HG03103 (cell line): ENCODE results near the gene DDX17.

Source experiments
- ATAC-seq: cut with Tn5 transposase; IDR thresholded peaks from one replicate; pipeline ENCODE4 v1.9.1; 2021; ENCODE audit warnings: low read depth; ENCODE audit not compliant: unreplicated experiment

Gene DDX17

DNA sequence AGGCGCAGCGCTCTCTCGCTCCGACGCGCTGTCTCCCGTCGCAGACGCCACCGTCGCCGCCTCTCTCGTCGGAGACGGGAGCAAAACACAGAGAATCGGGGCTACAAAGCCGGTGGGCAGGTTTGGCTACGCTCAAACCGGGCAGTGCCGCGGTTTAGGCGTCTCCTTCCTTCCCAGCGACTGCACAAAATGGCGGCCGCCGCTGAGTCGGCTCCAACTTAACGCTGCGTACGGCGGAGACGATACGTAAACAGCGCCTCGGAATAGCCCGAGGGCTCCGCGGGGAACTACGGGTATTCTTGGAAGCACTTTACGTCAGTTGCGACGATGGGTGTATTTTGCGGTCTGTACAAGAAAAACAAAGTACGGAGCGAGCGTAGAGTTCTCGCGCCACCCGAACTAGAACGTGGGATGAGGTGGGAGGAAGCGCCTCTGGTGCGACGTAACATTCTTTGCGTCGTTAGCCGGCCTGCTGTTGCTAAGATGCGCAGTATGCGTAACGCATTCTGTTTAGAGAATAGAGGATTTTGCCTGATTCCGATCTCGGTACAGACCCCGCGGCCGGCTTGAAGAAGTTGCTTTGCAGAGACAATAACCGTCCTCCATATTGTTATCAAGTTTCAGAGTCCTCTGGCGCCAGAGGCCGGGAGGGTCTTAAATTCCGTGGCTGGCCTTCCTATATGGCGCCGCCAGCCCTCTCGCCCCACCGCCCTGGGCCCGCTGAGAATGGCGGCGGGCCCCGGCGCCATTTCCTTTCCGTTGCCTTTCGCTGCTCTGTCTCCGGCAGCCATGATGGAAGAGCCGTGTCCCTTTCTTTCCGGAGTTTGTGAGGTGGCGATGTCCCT, at the start of gene DDX17:
Gene DDX17 (minus strand): TSS at position 194 of the 845 bp plus-strand sequence.
- peak; percentile 74 for ATAC-seq

DNA sequence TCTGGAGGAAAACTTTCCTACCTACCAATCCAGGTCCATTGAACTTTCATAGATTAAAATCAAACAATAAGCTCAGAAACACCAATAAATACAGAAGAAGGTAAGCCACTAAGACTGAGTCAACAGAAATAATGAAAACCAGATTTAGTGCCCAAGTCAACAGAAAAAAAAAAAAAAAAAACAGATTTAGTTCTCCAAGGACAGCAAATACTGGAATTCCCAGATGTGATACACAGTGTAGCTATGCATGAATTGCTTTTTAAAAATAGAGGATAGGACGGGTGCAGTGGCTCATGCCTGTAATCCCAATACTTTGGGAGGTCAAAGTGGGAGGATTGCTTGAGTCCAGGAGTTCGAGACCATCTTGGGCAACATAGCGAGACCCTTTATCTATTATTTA, 48.2 kb upstream of the DDX17 start:
- no peak for ATAC-seq

DNA sequence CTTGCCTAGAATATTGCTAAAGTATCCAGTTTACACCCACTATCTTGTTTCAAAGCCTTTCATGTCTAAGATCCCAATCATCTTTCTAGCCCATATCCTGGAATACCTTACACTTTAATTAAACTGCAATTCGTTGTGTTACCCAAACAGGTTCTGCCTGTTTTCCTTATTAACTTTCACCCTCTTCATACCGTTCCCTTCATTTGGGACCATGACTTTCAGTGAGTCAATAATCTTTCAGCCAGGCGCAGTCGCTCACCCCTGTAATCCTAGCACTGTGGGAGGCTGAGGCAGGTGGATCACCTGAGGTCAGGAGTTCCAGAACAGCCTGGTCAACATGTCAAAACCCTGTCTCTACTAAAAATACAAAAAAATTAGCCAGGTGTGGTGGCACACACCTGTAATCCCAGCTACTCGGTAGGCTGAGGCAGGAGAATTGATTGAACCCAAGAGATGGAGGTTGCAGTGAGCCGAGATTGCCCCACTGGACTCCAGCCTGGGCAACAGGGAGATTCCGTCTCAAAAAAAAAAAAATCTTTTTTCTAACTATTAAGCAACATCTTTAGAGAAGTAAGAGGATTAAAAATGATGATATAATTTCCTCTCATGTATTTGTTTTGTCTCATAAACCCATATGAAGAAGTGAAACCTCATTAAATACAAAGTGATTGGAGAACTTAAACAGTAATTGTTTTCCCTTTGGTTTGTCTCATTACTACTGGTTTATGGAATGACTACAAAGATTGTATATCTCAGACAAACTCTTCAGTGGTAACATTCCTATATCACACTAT, 43.2 kb upstream of the DDX17 start:
- no peak for ATAC-seq

DNA sequence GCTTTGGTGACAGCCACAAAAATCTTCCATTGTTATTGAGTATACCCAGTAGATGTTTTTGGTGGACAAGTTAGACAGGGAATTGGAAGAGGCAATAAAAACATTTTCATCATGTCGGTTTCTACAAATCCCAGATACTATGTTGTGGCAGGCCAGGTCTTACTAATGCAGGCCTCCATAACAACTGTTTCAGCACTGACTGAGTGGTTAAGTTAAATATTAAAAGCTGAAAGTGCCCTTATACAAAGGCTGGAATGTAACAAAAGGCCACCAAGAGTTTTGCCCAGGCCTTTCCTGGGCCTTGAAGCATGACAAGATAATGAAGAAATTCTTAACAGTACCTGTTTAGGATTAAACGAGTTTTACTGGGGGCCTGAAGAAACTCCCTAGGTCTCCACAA, 34.6 kb upstream of the DDX17 start:
- ATAC-seq: no peak

DNA sequence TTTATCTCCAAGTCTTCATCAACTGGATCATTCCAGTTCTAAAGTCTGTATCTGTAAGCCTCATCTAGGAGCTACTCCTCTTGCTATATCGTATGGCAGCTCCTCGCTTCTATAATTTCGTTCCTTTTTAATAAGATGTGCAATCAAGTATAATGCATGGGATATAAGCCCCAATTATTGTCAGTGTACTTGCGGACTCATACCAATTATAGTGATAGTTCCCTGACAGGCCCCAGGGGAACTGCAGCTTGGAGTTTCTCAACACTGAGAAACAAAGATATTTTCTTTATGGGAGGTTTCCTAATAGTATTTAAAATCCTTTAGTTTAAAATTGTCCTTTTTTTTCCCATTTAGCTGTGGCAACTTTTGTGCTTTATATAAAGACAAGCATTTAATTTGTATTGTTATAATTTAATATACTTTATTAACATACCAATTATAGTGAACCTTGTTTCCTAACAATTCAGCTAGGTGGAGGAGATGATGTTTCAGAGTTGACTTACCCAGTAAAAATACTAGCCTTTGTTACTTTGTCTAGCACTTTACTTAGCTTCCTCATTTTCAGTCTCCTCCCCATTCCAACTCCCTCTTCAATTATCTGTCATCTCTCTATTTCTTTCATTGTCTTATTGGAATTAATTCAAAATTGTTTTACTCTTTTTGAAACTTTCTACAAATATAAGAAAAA, 25.3 kb upstream of the DDX17 start:
- no peak for ATAC-seq

DNA sequence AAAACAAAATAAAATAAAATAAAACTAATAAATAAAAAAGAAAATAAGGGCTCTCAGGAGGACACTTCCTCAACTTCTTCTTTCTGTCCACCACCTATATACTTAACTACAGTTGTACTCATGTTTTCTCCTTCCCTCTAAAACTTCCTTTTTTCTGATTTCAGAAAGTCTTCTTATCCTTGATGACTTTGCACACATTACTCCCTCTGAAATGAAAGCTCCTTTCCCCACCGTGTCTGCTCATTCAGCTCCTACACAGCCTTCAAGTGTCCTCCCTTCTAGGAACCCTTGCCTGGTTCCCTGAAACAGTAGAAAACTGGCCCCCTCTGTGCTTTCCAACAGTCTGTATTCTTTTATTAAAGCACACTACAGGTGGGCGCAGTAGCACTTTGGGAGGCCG, 18.3 kb upstream of the DDX17 start:
- ATAC-seq: no peak

DNA sequence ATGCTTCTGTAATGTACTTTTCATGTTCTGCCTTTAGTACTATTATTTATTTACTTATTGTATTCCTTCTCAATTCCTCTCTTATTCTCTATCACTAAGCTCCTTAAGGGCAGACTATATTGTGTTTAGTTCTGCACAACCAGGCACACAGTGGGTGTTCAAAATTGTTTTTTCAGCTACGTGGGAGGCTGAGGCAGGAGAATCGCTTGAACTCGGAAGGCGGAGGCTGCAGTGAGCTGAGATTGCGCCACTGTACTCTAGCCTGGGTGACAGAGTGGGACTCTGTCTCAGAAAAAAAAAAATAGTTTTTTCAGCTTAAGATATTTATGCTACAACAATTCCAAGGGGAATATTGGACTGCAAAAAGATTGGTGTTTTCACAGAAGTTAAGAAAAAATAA, 17.4 kb upstream of the DDX17 start:
- ATAC-seq: no peak

DNA sequence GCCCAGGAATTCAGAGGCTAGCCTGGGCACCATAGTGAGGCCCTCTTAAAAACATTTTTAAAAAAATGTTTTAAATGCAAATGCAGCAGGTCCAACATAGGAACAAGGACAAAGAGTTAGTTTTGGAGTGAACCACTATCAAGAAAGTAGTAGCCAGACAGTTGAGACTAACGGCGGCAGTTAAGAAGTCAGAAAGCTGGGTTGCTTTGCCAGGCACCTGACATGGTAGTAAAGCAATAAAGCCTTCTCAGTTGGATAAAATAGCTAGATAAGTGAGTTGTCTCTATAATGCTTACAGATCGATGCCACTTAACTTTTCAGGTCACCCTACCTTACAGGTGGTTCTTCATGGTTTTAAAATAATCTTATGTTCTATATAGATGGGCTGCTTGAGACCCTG, 16.9 kb upstream of the DDX17 start:
- ATAC-seq: no peak

DNA sequence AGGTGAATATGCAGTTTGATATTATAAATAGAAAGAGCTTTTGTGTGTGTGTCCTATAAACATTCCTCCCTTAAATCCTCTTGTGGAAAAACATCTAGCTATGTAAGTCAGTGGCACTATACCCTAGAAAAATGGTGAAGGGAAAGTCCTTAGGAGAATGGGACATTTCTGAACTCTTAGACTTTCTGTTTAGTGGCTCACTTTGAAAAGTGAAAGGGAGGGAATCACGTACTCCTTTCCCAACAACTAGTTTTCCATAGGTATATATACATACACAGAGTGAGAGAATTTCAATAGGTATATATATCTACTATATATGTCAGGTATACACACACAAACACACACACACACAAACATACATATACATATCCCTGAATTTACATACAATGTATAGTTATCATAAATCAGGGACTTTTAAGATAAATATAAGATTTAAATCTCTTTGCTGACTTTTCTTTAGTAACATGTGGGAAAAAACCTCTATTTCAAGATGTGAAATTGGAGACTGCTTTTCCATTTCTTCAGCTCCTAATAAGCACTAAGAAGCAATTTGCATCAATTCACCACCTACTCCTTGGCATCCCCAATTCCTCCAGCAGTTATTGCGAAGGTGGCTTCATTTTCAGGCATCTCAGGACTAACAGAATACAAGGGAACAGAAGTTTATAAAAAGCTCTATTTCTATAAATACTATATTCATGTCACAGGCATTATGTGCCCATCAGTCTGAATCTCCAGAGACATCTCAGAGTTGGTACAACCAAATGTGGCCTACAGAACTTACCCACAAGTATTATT, 13.5 kb upstream of the DDX17 start:
- ATAC-seq: no peak

DNA sequence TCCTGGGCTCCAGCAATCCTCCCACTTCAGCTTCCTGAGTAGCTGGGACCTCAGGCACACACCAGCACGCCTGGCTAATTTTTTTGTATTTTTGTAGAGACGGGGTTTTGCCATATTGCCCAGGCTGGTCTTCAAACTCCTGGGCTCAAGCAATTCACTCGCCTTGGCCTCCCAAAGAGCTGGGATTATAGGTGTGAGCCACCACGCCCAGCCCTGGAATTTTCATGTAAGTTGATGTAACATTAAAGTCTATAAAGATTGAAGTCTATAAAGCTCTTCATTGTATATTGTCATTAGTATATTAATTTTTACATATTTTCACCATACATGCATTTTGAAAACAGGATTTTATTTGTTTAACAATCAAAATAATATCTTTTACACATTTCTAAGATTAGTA, 12.5 kb upstream of the DDX17 start:
- ATAC-seq: no peak

DNA sequence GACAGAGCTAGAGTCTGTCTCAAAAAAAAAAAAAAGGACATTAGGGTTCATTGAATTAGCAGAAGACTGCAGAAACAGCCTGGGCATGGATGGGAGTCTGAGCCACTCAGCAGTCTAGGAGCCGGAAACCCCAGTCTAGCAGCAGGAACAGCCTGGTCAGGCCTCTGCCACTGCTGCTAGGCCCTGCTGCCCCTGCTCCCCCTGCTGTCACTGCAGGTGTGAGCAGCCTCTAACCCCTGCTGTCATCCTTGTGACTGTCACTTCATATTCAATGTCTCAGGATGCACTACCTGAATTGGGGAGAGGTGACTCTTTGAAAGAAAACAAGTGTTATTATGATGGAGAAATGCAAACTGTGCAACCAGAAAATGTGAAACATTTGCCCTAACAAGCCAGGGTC, 7.0 kb upstream of the DDX17 start:
- no peak for ATAC-seq

DNA sequence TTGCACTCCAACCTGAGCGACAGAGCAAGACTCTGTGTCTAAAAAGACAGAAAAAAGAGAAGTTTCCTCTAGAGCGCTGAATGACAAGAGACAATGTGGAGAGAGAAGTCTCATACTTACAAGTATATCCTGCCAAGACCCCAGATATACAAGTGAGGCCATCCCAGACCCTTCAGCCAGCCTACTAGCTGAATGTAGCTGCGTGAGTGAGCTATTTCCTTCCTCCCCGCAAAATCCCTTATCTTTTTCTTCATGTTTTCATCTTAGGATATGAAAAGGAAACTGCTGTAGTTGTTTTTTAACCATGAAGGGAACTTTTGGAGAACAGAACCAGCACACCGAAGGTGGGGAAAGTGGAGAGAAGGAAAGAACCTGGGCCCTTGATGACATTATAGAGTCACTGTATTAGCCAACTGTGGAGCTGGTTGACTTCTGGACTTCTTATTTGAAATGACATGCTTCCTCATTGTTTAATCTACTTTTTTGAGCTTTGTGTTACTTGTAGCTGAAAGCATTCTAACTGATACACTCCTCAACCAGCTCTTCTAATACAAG, 4.4 kb upstream of the DDX17 start:
- no peak for ATAC-seq

DNA sequence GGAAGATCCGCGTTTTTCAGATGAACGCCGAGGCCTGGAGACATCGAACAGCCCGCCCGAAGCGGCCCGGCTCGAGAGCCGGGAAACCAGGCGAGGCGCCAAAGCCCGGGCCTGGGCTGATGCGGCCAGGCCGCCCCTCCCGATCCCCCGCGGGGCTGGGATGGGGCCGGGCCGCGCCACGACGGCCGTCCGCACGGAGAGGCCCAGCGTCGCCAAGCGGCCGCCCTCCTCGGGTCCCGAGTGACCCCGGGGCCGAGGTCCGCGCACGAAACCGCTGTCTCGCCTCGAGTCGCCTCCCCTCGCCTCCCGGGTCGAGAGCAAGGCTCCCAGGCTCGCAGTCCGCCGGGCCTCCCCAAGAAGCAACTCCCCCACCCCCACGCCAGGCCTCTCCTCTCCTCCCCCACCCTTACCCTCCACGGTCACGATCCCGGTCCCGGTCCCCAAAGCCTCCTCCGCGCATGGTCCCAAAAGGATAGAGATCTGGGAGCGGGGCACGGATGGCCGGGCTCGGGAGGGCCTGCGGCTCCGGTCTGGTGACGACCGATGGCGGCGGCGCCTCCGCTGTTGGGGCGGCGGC, 482 bp downstream of the DDX17 start:
- ATAC-seq: peak; percentile 14

DNA sequence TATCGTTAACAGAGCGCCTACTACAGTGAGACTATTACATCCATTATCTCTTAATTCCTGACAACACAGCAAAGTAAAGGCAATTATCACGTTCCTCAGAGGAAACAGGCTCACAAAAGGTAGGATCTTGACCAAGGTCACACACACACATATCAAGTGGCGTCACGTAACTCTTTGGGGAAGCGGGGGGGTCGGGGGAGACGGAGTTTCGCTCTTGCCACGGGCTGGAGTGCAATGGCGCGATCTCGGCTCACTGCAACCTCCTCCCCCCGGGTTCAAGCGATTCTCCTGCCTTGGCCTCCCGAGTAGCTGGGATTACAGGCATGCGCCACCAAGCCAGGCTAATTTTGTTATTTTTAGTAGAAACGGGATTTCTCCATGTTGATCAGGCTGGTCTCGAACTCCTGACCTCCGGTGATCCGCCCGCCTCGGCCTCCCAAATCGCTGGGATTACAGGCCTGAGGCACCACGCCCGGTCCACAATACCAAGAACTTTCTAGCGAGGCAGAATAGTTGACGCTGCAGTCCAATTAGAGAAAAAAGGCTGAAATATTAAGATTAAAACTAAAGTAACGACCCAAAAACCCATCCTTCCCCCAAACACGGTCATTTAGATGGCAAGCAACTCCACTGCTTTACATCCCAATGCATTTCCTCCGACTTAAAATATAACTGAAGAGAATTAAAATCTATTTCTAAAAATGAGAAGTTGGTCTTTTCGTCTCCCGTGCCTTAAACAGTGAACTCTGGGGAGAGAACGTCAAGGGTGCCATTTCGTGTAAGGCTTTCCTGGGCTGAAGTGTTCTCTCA, 1.2 kb downstream of the DDX17 start:
- ATAC-seq: no peak

DNA sequence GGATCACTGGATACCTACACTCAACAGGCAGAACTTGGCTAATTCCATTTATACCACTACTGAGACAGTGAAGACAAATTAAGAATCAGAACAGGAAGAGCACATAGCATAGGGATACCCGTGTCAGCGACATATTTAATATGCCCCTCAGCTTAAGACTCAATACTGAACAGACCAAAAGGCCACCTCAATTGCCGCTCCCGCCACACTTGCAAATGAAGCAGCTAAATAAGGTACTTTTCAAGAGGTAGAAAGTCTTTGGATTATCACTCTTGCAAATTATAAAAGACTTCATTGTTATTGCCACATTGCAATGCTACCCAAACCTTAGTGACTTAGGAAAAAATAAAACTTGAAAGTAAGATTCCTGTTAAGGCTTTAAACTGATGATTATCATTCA, 3.1 kb downstream of the DDX17 start:
- no peak for ATAC-seq

DNA sequence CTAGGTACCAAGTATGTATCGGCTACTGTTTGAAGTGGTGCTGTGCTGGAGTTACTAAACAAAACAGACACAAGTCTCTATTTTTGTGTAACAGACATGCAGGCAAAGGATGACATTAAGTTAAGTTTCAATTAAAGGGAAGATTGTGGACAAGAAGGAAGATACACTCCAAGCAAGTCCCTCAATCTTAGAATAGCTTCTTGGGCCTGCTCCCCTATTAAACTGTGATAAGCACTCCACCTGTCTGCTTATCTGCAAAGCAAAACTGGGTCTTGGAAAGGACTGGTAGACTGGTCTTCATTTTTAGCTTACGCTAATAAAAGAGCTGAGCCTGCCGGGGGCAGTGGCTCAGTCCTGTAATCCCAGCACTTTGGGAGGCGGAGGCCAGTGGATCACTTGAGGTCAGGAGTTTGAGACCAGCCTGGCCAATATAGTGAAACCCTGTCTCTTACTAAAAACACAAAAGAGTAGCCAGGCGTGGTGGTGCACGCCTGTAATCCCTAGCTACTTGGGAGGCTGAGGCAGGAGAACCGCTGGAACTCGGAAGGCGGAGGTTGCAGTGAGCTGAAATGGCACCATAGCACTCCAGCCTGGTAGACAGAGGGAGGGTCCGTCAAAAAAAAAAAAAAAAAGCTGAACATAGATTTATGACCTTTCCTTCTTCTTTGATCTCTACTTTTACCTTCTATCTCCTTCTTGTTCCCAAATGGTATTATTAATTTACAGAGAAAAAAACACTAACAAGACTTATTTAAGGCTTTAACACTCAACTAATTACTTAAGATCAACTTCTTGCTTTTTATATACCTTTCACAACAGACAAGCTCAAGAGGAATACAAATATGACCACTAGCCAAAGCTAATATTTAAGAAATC, 4.1 kb downstream of the DDX17 start:
- ATAC-seq: no peak

DNA sequence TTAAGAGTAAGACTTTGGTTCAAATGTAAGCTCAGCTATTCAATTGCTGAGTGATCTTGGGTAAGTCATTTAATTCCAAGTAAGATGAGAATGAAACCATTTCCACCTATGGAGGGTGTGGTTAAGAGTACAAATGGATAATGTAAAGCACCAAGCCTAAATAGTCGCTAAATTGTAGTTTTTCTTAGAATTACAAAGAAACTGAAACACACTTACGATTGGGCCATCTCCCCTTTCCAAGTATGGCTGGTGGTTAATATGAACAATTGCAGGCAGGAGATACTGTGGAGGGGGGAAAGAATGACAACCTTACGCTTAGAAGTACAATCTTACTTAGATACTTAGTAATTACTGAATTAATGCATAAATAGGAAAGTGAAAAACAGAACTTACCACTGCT, 8.2 kb downstream of the DDX17 start:
- ATAC-seq: no peak

DNA sequence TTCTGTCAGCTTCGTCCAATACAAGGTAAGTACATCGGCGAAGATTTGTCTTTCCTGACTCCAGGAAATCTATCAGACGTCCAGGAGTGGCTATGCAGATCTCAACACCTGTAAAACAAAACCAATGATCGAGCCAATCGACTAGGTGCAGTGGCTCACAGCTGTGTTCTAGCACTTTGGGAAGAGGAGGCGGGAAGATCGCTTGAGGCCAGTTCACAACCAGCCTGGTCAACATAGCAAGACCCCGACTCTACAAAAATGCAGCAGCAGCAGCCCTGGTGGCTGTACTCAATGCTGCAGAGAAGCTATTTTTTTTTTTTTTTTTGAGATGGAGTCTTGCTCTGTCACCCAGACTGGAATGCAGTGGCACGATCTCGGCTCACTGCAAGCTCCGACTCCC, 11.2 kb downstream of the DDX17 start:
- ATAC-seq: no peak
